ENCODE results near the gene TTC39A.
"Not testable (repeated sequence)": the region's sequence is repeated elsewhere in the genome, so short reads cannot be mapped to it uniquely, and the experiment has no call there.

The TTC39A gene

DNA sequence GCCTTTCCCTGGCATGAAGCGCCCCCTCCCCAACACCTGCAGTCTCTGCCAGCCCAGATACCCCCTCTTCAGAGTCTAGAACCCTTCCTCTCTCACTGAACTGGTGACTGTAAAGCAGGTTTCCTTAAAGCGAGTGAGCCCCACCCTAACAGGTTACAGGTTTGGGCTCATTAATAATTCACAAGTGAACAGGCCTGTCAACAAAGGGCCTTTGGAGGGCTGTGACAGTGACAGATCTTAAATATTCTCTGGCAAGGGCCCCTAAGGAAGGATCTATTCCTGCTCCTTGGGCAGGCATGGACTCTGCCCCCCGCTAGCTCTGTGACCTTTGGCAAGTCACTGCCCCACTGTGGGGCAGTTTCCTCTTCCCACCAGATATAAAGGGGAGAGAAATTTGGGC, 5.6 kb upstream of the TTC39A start:
- DNase-seq = no peak

DNA sequence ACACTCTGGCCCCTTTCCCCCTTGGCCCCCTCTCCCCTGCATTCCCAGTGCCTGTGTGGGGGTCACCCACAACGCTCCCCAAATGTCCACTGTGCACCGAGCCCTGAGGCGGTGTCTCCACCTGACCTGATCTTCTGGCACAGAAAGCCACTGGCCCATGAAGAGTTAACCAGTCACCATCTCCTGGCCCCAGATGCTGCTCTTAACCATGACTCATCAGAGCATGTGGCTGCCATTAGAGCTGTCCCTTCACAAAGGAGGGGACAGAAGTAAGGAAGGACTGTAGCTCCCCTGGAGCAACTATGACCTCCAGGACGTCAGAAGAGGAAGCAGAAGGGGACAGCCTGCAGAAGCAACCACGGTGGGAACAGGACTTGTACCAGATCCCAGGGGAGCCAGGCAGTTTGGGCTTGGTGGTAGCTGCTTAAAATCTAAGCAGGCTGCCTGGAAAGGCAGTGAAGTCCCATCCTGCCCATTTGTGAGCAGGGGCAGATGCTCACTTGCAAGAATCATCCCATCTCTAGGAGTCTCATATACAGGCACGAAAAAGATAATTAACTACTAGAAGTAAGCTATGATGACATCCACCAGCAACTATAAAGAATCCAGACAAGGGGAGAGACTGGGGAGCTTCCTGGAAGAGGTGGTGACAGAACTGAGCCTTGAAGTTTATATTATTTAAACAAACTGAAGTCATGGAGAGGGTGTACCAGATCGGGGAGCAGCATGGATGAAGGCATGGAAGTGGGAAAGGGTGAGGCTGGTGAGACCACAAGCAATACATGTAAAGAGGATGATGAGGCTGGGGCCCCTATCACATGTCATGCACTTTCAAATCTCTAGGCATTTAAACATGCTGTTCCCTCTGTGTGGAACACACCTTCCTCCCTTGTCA, 1.1 kb upstream of the TTC39A start:
- DNase-seq = no peak

DNA sequence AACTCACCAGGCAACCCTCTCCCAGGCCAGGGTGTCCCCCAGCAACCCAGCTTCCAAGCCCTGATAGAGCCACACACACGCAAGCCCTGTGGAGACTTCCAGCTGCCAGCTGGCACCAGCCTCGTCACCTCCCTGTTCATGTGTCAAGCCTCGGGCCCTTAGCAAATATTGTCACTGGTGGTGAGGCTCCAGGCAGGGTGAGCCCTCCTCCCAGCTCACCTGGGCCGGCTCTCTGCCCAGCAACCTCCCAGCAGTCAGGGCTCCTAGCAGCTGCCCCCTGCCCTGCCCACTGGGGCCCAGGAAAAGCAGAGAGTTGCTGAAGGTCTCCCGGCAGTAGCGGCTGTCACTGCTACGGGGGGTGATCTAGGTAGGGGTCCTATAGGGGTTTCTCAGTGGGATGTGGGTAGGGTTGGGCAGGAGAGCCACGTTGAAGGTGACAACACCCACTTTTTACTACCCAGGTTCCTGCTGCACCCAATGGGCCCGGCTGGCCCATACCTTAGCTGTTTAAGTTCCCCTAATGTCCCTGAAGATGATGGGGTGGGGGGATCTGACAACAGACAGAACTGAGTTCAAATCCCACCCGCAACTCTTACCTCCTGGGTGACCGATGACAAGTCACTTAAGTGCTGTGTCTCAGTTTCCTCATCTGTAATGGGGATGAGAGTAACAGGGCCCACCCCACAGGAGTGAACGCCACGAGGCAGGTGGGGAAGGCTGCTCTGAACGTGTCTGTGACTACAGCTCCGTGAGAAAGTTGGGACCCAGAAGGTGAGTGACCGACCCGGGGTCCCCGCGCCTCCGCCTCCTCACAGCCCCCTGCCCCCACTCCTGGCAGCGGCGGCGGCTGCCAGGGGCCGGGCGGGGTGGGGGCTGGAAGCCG, 678 bp downstream of the TTC39A start:
- DNase-seq = no peak

DNA sequence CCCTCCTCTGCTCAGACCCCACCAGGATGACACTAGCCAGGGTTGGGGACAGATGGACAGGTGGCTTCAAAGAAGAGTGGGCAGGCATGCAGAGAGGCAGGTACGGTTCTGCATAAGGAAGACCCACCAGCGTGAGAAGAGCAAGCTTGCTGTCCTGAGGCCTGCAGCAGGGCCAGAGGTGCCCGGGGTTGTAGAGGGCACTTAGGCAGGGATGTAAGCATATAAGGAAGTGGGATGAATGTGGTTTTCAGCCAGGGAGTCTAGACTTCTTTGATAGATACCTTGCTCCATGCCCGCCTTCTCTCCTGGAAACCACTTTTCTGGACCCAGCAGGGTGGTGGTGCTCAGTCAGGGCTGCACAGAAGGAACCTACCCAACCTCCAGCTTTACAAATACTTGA, 1.4 kb downstream of the TTC39A start:
- no peak for DNase-seq

DNA sequence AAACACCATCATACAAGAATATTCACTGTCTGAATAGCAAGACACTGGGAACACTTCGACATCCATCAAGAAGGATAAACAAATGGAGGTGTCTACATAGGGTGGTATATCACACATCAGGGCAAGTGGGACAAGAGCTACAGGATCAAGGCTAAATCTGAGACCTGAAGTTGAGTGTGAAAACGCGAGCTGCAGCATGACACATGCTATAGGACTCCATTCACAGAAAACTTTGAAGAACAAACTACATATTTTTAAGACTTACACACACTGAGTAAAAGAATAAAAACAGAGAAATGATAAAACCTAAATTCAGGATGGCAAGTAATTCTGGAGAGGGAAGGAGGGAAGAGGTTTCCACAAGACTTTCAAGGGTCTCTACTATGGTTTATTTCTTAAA, 2.1 kb downstream of the TTC39A start:
- no peak for DNase-seq

DNA sequence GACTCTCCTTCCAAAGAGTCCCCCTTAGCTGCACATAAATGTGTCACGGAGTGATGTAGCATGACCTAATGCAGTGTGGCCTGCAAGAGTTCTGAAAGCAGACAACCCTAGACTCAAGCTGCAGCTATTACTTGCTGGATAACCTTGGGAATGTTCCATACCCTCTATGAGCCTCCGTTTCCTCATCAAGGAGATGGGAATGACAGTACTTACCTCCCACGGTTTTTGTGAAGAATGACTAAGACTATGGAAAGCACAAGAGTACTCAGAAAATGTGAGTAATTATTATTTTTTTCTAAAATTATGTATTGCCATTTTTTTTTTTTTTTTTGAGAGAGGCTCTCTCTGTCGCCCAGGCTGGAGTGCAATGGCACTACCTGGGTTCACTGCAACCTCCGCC, 3.0 kb downstream of the TTC39A start:
- DNase-seq = no peak

DNA sequence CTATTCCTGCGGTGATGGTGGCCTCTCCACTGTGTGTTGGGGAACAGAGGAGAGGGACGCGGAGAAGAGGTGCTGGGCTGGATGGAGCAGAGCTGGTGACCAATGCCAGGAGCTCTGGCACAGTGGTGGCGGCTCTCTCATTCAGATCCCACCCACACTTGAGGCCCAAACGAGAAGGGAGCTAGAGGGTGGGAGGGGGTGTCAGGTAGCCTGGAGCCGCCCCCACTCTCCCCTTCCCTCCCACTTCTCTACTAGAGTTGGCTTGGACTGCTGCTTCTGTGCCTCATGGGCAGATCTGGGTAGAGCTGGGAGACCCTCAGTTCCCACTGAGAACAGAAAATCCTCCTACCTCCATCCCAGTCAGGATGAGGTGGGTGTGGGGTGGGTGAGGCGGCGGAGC, 3.5 kb downstream of the TTC39A start:
- DNase-seq = no peak

DNA sequence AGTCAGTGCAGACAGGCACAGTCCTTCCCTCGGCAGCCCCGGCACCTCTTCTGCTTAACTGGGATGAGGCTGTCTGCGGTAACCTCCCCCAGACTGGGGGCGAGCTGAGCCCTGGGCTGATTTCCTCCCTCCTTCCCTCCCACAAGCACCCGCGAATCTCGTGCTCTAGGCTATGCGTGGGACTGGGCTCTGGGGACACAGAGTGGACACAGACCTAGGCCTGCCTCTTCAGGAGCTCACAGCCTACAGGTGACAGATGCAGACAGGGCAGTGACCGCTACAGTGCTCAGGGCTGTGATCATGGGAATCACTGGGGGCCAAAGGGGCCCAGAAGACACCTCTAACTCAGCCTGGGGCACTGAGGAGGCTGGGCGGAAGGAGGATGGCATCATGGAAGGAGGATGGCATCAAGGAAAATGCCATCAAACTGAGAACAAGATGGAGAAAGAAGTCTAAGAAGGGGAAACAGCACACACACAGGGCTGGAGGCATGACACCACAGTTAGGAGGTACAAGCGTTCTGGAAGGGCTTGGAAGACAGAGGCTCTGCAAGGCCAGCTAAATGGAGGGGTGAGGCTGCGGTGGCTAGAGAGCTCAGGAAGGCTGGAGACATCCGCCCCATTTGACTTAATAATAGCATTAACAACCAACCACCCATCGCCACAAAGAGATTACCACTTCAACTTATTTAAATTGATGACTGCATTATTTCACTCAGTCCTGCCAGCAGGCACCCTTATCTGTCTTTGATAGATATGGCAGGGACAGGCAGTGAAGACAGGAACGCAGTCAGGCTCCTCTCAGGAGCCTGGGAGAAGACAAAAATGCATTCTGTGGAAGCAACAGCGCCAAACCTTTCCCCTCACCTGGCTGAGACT, 4.2 kb downstream of the TTC39A start:
- DNase-seq = no peak

DNA sequence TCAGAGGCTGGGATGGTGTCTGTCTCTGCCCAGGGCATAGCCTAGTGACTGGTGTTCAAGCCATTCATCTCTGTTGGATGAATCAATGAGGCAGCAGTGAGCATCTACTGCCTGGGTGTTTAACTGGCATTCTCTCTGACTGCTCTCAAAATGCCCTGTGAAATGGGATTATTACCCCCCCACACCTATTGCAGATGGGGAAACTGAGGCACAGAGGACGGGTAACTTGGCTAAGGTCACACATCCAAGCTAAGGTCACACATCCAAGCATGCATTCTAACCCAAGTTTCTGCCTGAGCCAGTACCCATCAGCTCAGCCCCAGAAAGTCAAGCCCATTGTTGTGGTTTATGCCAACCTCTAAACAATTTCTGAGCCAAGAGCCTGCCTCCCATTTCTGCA, 5.0 kb downstream of the TTC39A start:
- no peak for DNase-seq

DNA sequence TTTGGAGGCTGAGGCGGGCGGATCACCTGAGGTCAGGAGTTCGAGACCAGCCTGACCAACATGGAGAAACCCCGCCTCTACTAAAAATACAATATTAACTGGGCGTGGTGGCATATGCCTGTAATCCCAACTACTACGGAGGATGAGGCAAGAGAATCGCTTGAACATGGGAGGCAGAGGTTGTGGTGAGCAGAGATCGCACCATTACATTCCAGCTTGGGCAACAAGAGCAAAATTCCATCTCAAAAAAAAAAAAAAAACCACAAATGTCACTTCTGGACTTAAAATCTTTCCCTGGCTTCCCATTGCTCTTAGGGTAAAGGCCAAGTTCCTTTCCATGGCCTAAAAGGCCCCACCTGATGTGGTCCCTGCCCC, 5.4 kb downstream of the TTC39A start:
- not testable (repeated sequence) for DNase-seq

DNA sequence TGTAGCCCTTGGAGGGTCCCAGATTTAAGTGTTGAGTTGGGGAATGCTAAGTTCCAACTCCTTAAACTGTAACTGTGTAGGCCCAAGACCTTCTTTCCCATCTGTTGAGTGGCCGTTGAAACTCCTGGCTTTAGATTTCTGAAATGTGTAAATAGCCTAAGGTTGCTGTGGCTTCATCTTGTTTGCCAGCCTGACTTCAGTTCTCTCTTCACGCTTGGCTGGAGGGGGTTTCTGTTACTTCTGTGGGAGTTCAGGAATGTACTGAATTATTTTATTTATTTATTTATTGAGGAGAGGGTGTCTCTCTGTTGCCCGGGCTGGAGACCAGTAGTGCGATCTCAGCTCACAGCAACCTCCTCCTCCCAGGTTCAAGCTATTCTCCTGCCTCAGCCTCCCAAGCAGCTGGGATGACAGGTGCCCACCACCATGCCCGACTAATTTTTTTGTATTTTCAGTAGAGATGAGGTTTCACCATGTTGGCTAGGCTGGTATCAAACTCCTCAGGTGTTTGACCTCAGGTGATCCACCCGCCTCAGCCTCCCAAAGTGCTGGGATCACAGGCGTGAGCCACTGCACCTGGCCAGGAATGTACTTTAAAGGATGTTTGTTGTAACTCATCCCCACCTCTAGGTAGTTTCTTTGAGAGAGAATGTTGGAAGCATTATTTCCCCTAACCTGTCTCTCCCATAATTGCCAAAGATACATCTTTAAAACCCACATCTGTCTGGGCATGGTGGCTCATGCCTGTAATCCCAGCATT, 5.9 kb downstream of the TTC39A start:
- no peak for DNase-seq

DNA sequence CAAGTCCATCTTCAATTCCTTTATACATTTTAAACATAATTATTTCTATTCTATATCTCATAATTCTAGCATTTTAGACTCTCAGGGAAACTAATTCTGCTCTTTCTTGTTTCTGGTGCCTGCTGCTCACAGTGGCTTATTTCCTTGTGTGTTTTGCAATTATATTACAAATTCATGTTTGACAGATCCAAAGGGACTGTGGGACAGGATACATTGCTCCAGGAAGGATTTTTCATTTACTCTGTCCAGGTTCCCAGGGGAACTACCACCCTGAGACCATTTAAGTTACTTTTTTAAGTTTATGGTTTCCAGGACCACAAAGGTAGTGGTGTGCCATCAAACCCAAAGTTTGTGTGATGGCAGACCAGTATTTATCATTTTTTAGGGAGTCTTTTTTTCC, 6.6 kb downstream of the TTC39A start:
- DNase-seq = no peak

DNA sequence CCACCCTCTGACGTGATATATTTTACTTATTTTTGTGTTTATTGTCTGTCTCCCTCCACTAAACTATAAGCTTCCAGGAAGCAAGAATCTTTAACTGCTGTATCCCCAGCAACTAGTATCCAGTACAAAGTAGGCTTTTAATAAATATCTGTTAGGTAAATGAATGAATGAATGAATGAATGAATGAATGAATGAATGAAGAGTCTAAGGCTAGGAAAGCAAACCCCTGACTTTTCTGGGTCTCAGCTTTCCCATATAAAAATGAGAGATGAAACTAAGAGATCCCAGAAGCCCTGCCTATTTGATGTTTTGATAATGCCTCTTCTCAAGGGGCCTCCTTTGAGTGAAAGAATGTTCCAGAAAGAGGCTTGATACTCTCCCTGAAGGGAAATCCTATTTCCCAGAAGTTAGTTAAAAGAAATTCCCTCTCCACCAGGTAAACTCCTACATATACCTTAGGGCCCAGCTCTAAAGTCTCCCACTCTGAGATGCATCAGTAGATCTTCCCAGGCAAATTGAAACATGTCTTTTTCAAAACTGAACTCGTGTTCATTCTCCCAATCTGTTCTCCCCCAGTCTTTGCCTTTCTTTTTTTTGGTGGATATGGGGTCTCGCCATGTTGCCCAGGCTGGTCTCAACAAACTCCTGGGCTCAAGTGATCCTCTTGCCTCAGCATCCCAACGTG, 7.8 kb downstream of the TTC39A start:
- no peak for DNase-seq

DNA sequence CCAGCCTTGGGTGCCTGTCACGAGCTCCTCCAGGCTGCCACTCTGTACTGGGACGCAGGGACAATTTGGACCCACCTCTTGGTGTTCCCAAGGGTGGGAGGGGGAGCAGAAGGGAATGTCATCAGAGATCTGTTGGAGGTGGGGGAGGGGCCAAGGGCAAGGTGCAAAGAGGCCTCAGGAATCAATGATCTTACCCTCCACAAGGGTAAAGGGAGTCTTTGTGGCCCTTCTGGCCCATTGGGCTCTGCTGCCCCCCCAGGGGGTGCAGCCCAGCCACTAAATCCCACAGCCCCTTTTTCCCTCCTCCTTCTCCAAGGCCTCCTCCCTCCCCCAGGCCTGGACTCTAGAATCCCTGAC, 8.5 kb downstream of the TTC39A start:
- DNase-seq = no peak

DNA sequence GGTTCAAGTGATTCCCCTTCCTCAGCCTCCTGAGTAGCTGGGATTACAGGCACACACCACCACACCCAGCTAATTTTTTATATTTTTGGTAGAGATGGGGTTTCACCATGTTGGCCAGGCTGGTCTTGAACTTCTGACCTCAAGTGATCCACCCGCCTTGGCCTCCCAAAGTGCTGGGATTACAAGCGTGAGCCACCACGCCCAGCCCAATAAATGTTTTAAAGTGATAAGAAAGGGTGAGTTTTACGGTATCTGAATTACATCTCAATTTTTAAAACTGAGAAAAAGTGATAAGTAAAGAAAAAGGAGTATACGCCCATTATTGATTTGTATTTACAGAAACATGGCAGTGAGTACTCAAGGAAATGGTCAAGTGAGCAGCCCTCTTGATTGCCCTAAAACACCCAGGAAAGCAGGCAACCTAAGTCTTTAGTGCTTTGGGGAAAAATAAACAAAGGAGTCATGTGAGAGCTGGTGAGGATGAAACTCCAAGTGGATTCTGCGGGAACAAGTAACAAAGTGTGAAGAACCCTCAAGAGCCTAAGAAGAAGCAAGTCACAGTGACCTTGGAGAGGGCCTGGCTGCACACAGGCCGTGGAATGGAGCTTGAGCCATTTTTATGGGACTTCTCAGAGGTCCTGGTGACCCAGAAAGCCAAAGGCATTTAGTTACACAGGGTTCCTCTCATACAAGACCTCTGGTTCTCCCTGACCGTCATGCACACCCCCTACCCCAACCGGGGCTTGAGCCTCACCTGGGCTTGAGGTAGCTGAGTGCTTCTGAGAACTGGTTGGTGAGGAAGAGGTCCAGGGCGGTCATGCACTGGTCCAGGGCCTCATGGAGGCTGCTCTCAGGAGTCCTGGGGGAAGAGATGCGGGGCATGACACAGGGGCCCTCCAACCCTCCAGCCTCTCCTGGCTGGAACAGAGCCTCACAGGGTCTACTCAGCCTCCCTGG, 9.1 kb downstream of the TTC39A start:
- DNase-seq = no peak

DNA sequence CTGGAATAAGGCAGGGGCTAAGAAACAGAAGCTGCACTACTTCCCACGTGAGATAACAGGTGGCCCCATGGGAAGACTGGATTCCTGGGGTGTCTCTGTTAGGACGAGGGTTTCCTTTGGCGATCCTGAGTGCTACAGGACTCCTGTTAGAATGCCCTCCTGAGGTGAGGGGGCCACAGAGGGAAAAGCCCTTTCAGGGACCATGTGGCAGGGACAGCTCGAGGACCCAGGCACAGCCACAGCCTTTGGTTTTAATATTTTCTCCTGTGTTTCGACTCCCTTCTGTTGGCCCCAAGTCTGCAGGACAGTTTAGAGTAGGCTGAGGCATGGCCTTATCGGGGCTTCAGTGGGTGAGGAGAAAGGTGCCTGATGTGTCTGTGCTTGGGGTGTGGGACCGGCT, 12.6 kb downstream of the TTC39A start:
- DNase-seq = no peak

DNA sequence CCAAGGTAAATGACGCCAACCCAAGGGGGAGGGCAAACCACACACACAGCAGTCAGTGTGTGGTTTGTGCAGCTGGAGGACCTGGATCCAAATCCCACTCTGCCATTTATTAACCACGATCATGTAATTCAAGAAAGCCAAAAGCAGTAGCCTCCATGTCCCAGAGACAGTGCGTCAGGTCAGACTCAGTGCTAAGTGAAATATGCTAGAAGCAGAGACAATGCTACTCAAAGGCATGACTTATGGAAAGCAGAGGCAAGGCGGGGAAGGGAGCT, 13.6 kb downstream of the TTC39A start:
- DNase-seq = no peak

DNA sequence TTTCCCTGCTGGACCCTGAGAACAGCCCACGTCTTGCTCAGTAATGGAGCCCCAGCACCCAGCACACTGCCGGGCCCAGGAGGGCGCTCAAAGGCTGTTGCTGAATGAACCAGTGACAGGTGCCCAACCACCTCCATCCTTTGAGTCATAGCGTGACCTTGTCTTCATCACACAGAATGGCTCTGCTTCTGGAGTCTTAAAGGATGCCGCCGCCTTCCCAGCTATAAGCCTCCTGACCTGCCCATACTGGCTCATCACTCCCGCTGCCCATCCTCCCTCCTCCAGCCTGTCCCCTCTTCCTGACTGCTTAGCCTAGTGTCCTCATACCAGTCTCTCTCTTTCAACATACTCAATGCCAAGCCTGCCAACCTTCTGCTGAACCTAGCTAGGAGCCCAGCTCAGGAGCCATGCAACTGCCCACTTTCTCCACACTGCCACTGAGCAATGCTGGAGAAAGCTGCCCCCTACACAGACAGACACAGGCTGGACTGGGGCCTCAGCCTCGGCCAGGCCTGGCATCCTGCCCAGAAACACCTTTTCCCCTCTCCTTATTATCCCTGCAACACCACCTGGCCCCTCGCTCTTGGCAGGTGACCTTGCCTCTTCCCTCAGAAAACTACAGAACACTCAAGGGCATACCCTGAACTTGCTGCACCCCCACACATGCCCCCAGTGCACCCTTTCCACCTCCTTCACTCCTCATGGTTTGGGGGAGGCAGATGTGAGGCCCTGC, 14.1 kb downstream of the TTC39A start:
- no peak for DNase-seq

DNA sequence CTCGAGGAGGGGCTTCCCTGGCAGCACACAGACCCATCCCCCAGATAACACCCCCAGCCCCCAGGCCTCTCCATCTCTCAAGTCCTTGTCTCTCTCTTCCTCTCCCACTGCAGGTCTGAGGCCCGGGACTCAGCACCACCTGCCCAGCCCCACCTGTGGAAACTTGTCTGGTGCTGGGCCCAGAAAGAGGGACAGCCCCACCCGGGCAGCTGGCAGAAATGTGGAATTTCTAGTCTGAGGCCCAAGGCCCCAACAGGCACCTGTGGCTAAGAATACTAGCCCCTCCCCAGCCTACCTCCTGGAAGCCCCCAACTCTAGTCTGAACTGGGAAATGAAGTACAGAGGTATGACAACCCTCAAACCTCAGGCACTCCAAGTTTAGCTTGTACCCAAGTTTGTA, 15.4 kb downstream of the TTC39A start:
- no peak for DNase-seq
